ENCODE data around the gene N4BP3. TPM values are rescaled to one million over a fixed set of nuclear protein-coding genes. Genes with fewer than 3 reads are reported as not detected.
A peak's percentile ranks its signal among the peaks of the same experiment; 100 is the strongest.

The N4BP3 gene
- total RNA-seq, 2 experiments from 2014 or later, result 1.4 to 1.6 TPM

DNA sequence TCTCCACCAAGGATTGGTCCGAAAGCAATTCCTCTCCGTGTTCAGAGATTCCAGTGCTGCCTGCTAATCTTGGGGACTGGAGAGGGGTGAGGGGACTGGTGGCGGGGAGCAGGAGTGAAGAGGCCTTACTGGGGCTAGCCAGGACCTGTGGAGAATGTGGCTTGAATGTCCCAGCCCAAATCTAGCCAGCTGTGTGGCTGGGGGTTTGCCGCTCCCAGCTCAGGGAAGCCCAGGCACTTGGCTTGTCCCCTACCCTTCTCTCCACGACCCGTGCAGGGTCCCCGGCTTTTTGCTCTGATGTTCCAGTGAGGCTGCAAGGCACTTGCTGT lies 2.4 kb downstream of the N4BP3 start:
- H3K36me3 Mint-ChIP-seq (ENCODE audit: low read depth), result no peaks in the 10 kb centered on the region
- H3K27ac Mint-ChIP-seq, result no peak overlapping the region
- no peak for DNase-seq
- H3K4me3 Mint-ChIP-seq, result peak overlapping the region; percentile 3
- CTCF ChIA-PET, result interaction anchor here (1.1 to 3.4 kb wide), 2 partner anchors 29 to 40 kb away, joined by 8 to 12 read pairs; no protein-coding TSS in a partner anchor
- no peaks in the 10 kb centered on the region for H3K27me3 Mint-ChIP-seq (ENCODE audit: low read depth)
- intact Hi-C loops (cut with micrococcal nuclease), result no loop called here
- no peaks in the 10 kb centered on the region for H3K9me3 Mint-ChIP-seq
- peaks cover 34% of the 10 kb centered on the region for H3K4me1 Mint-ChIP-seq (ENCODE audit: low read depth)

DNA sequence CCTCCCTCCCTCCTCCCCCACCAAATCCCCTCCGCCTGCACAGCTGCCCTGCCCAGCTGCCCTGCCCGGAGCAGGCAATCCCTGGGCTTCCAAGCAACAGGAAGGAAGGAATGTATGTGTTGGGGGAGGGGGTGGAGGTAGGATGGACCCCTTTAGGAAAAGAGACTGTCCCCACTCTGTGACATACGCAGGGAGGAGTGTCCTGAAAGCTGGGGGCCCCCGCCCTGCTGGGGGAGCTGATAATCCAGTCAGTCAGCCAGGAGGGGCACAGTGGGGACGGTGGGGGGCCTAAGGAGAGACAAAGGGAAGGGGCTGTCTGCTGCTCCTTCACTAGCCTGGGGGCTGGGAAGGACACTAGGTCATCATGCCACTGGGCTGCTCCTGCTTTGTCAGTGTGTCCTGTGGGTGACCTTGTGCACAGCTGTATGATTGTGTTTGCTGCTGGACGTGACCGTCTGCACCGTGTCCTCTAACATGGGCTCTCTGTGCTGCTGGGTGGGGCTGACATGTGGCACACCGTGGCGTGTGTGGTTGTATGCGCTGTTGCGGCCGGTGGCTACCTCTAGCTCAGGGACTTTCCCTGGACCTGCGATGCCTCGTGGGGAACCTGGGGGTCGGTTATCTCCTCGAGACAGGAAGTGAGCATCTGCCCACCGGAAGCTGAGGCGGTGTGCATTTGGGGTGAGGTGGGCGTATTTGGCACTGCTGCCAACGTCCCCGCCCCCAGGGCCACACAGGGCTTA lies 3.0 kb downstream of the N4BP3 start:
- peak overlapping the region; percentile 44 for H3K4me3 Mint-ChIP-seq
- no peaks in the 10 kb centered on the region for H3K27me3 Mint-ChIP-seq (ENCODE audit: low read depth)
- no peaks in the 10 kb centered on the region for H3K36me3 Mint-ChIP-seq (ENCODE audit: low read depth)
- H3K9me3 Mint-ChIP-seq, result no peaks in the 10 kb centered on the region
- intact Hi-C loops (cut with micrococcal nuclease), result no loop called here
- CTCF ChIA-PET, result interaction anchor here (1.1 to 3.4 kb wide), 2 partner anchors 28 to 40 kb away, joined by 8 to 12 read pairs; no protein-coding TSS in a partner anchor
- H3K4me1 Mint-ChIP-seq (ENCODE audit: low read depth), result peaks cover 36% of the 10 kb centered on the region
- no peak overlapping the region for H3K27ac Mint-ChIP-seq
- DNase-seq, result peak; percentile 52

DNA sequence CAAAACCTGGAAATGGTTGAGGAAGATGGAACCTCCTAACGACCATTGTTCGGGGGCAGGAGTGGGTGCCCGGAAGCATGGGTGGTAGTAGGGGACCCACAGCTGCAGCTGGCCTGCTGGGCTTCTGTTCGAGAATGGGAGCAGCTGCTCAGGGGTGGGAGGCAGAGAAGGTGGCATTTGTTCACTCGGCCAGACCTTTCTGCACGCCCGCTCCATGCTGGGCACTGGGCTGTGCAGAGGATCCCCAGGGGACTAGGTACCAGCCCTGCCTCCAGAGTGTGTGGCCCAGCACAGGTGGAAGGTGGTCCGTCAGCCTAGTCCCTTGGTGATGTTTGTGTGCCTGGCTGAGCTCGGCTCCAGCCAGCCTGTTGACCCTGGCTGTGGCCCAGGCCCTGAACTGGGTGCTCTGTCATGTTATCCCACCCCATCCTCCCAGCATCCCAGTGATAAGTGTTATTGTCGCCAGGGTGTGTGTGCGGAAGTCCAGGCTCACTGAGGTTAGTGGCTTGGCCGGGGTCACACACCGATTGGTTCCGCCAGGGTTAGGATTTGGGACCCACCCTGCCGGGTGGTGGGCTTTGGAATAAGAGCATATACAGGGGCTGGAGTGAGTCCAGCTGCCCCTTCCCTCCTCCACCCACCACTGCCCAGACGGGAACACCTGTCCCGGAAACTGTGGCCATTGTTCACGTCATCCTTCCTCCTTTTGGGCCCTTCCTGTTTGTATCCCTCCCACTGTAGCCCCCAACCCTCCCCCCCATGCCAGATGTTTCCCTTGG lies 4.8 kb downstream of the N4BP3 start:
- Mint-ChIP-seq H3K4me3 (no peak overlapping the region), H3K27ac (no peak overlapping the region), H3K4me1 (ENCODE audit: low read depth) (peaks cover 36% of the 10 kb centered on the region), H3K27me3 (ENCODE audit: low read depth) (no peaks in the 10 kb centered on the region), H3K36me3 (ENCODE audit: low read depth) (no peaks in the 10 kb centered on the region), H3K9me3 (no peaks in the 10 kb centered on the region)
- CTCF ChIA-PET, result interaction anchor here (3.4 to 4.3 kb wide), 2 partner anchors 42 kb away, joined by 12 to 28 read pairs; no protein-coding TSS in a partner anchor
- intact Hi-C loops (cut with micrococcal nuclease), result no loop called here
- no peak for DNase-seq

DNA sequence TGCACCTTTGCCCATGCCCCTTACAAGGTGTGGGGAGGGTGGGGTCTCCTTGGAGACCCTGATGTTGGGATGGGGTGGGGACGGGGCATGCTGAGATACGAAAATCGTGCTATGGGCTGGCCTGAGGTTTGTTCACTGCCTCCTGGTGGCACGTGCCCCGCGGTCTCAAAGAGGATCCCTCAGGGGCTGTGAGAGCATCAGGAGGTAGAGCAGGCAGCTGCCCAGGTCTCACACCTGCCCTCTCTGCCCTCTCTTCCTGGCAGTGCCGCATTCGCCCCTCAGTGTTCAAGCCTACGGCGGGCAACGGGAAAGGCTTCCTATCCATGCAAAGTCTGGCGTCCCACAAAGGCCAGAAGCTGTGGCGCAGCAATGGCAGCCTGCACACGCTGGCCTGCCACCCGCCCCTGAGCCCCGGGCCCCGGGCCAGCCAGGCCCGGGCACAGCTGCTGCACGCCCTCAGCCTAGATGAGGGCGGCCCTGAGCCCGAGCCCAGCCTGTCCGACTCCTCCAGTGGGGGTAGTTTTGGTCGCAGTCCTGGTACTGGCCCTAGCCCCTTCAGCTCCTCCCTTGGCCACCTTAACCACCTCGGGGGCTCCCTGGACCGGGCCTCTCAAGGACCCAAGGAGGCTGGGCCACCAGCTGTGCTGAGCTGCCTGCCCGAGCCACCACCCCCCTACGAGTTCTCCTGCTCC lies 6.7 kb downstream of the N4BP3 start:
- intact Hi-C loops (cut with micrococcal nuclease), result loop anchor here (2.0 kb wide), 1 partner anchor 45 kb away; no protein-coding TSS in a partner anchor
- H3K9me3 Mint-ChIP-seq, result no peaks in the 10 kb centered on the region
- CTCF ChIA-PET, result interaction anchor here (1.0 to 4.3 kb wide), 13 partner anchors 9 to 65 kb away, joined by 3 to 28 read pairs (median 6); no protein-coding TSS in a partner anchor
- H3K4me1 Mint-ChIP-seq (ENCODE audit: low read depth), result peaks cover 27% of the 10 kb centered on the region
- H3K4me3 Mint-ChIP-seq, result no peak overlapping the region
- no peaks in the 10 kb centered on the region for H3K27me3 Mint-ChIP-seq (ENCODE audit: low read depth)
- no peaks in the 10 kb centered on the region for H3K36me3 Mint-ChIP-seq (ENCODE audit: low read depth)
- DNase-seq, result no peak
- H3K27ac Mint-ChIP-seq, result no peak overlapping the region

- H3K4me3 Mint-ChIP-seq, result no peak overlapping the region
- peak; percentile 90 for DNase-seq
- H3K9me3 Mint-ChIP-seq, result no peaks in the 10 kb centered on the region
- H3K4me1 Mint-ChIP-seq (ENCODE audit: low read depth), result peaks cover 22% of the 10 kb centered on the region
- CTCF ChIA-PET, result interaction anchor here (0.6 to 4.3 kb wide), 20 partner anchors 8 to 523 kb away, joined by 3 to 28 read pairs (median 4); no protein-coding TSS in a partner anchor
- intact Hi-C loops (cut with micrococcal nuclease), result loop anchor here (1.0 to 2.0 kb wide), 4 partner anchors 7 to 44 kb away; partner anchors contain the start of gene N4BP3
- no peak overlapping the region for H3K27ac Mint-ChIP-seq
- no peaks in the 10 kb centered on the region for H3K27me3 Mint-ChIP-seq (ENCODE audit: low read depth)
- no peaks in the 10 kb centered on the region for H3K36me3 Mint-ChIP-seq (ENCODE audit: low read depth)
These were observed 7.5 kb downstream of the N4BP3 start for GRCh38 chr5:178120607-178121357.

DNA sequence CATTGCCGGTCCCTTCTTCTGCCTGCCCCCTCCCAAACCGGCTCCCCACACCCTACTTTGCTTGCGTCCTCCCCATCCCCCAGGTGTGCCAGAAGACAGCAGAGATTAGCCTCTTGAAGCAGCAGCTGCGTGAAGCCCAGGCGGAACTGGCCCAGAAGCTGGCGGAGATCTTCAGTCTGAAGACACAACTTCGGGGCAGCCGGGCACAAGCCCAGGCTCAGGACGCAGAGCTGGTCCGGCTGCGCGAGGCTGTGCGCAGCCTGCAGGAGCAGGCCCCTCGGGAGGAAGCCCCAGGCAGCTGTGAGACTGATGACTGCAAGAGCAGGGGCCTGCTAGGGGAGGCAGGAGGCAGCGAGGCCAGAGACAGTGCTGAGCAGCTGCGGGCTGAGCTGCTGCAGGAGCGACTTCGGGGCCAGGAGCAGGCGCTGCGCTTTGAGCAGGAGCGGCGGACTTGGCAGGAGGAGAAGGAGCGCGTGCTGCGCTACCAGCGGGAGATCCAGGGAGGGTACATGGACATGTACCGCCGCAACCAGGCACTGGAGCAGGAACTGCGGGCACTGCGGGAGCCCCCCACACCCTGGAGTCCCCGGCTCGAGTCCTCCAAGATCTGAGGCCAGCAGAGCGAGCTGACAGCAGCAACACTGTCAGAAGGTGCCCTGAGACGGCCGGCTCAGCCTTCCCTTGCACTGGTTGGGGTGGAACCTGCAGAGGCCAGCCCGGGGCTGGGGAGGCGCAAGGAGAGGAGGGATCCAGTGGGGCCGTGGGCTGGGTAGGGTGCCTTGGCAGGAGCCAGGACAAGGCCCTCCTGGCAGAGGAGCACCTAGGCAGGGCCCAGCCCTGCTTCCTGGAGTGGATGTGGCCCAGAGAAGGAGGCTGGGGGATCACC lies 8.3 kb downstream of the N4BP3 start:
- peaks cover 13% of the 10 kb centered on the region for H3K4me1 Mint-ChIP-seq (ENCODE audit: low read depth)
- intact Hi-C loops (cut with micrococcal nuclease), result loop anchor here (1.0 to 2.0 kb wide), 4 partner anchors 8 to 43 kb away; partner anchors contain the start of gene N4BP3
- DNase-seq, result no peak
- H3K27me3 Mint-ChIP-seq (ENCODE audit: low read depth), result no peaks in the 10 kb centered on the region
- no peaks in the 10 kb centered on the region for H3K9me3 Mint-ChIP-seq
- no peak overlapping the region for H3K4me3 Mint-ChIP-seq
- CTCF ChIA-PET, result interaction anchor here (0.6 to 4.3 kb wide), 19 partner anchors 8 to 524 kb away, joined by 3 to 28 read pairs (median 4); no protein-coding TSS in a partner anchor
- no peaks in the 10 kb centered on the region for H3K36me3 Mint-ChIP-seq (ENCODE audit: low read depth)
- no peak overlapping the region for H3K27ac Mint-ChIP-seq

- Mint-ChIP-seq H3K4me3 (no peak overlapping the region), H3K27ac (no peak overlapping the region), H3K9me3 (no peaks in the 10 kb centered on the region), H3K27me3 (ENCODE audit: low read depth) (no peaks in the 10 kb centered on the region), H3K4me1 (ENCODE audit: low read depth) (peaks cover 9% of the 10 kb centered on the region), H3K36me3 (ENCODE audit: low read depth) (no peaks in the 10 kb centered on the region)
- intact Hi-C loops (cut with micrococcal nuclease), result no loop called here
- CTCF ChIA-PET, result interaction anchor here (1.3 to 4.3 kb wide), 2 partner anchors 8 to 47 kb away, joined by 4 to 28 read pairs; no protein-coding TSS in a partner anchor
- DNase-seq, result no peak
These were observed 9.0 kb downstream of the N4BP3 start for GRCh38 chr5:178122346-178122745.

GRCh38 chr5:178123094-178123965 lies 10.0 kb downstream of the N4BP3 start:
- intact Hi-C loops (cut with micrococcal nuclease), result no loop called here
- Mint-ChIP-seq H3K9me3 (no peaks in the 10 kb centered on the region), H3K27ac (no peak overlapping the region), H3K27me3 (ENCODE audit: low read depth) (no peaks in the 10 kb centered on the region), H3K4me3 (no peak overlapping the region), H3K4me1 (ENCODE audit: low read depth) (peaks cover 9% of the 10 kb centered on the region), H3K36me3 (ENCODE audit: low read depth) (no peaks in the 10 kb centered on the region)
- CTCF ChIA-PET, result interaction anchor here (1.1 to 1.7 kb wide), 3 partner anchors 9 to 22 kb away, joined by 3 to 4 read pairs (median 3); no protein-coding TSS in a partner anchor
- no peak for DNase-seq

DNA sequence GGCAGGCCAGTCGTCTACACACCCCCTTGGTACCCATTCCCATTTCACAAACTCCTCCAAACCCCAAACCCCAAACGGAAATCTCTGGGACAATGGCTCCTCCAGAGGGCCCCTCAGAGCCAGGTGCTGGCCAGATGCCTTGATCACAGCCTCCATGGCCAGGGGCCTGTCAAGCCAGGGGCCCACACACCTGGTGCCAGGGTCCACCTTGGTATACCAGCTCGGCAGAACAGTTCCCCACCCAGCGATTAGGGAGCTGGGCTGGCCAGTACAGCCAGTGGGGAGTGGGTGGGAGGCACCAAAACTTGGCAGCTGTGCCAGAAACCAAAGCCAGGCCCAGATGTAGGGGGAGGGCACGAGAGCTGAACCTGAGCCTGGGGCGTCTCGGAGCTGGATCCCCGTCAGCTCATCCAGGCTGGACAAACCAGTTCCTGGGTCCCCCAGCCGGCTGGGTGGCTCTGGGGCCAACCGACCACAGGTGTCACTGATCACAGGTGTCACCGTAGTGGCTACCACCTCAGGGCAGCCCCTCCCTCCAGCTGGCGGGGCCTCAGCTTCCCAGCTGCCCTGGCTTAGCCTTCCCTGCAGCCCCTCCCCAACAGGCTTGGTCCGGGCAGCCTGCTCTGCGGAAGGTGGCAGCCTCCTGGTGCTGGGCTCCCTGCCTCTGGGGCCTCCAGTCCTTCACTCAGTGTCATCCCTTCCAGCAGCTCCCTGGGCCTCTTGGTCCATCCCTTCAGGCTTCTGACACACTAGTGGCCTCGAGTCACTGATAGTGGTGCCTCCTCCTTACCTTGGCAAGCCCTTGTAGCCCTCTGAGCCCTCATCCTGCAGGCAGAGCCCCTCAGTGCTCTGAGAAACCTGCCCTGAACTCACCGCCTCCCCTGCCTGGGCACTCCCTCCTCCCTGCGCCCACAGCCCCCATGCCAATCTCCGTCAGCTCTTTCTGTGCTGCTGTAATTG lies 10.9 kb downstream of the N4BP3 start:
- CTCF ChIA-PET, result interaction anchor here (0.5 to 1.7 kb wide), 5 partner anchors 13 to 57 kb away, joined by 3 to 6 read pairs (median 3); no protein-coding TSS in a partner anchor
- Mint-ChIP-seq H3K27me3 (ENCODE audit: low read depth) (no peaks in the 10 kb centered on the region), H3K4me1 (ENCODE audit: low read depth) (peaks cover 9% of the 10 kb centered on the region), H3K36me3 (ENCODE audit: low read depth) (no peaks in the 10 kb centered on the region), H3K27ac (no peak overlapping the region), H3K9me3 (no peaks in the 10 kb centered on the region), H3K4me3 (no peak overlapping the region)
- no peak for DNase-seq
- intact Hi-C loops (cut with micrococcal nuclease), result no loop called here
